Lower lobe of right lung (tissue), 2 donors: Measurements from ENCODE around the gene ZBTB3. TPM values are rescaled to one million over a fixed set of nuclear protein-coding genes. Genes with fewer than 3 reads are reported as not detected.

Experiments used
- ATAC-seq, 2 donors: fragments of 200-7000 bp; cut with Tn5 transposase; one replicate each; pipeline ENCODE4 v1.9.1; 2020 to 2022; ENCODE audit warnings: mild to moderate bottlenecking in 2 of 2, moderate library complexity in 2 of 2
- DNase-seq: peaks from one replicate; pipeline ENCODE4 v3.0.0-alpha.2; 2020
- H3K27ac ChIP-seq: fragments of 200-600 bp; one replicate; pipeline ENCODE4 v1.8.0; 2022
- H3K27me3 ChIP-seq: fragments of 200-600 bp; one replicate; pipeline ENCODE4 v1.8.0; 2022; ENCODE audit warnings: low read depth
- H3K36me3 ChIP-seq: fragments of 200-600 bp; one replicate; pipeline ENCODE4 v1.8.0; 2022; ENCODE audit warnings: mild to moderate bottlenecking
- H3K4me1 ChIP-seq: fragments of 200-600 bp; one replicate; pipeline ENCODE4 v1.8.0; 2022
- H3K4me3 ChIP-seq: fragments of 200-600 bp; one replicate; pipeline ENCODE4 v1.8.0; 2022; ENCODE audit warnings: mild to moderate bottlenecking
- H3K9me3 ChIP-seq: fragments of 200-600 bp; one replicate; pipeline ENCODE4 v1.8.0; 2022
- CTCF ChIP-seq: fragments of 200-600 bp; IDR thresholded peaks from one replicate; pipeline ENCODE4 v1.8.0; 2022; ENCODE audit warnings: antibody characterized with exemption, mild to moderate bottlenecking
- intact Hi-C: fragments of 100-400 bp; cut with DNase I; formaldehyde crosslinking; loops from one replicate; pipeline ENCODE4 v1.11.0; 2022
- total RNA-seq: library from RNA; stranded (reverse); fragmentation: NEBNext Ultra II Directional; extraction: Animal tissue kit (Norgen Biotek cat#: 25700); gene quantifications from one replicate; pipeline ENCODE4 v1.2.1, GENCODE V29; 2021
- donor health status: DM: no; HTN: yes; CAD: no; lungs with severe emphysema.

The ZBTB3 gene
- total RNA-seq, 1 donor from 2014 or later, result 11.6 TPM

- H3K36me3 ChIP-seq, result peaks cover 29% of the 10 kb centered on the region
- H3K4me1 ChIP-seq, result peaks cover 47% of the 10 kb centered on the region
- H3K4me3 ChIP-seq, result peak within 1 kb of the TSS; percentile 96
- intact Hi-C loops, result no loop called here
- H3K27me3 ChIP-seq, result no peaks in the 10 kb centered on the region
- H3K27ac ChIP-seq, result peak within 1 kb of the TSS; percentile 94
- TF ChIP-seq CTCF, result no peak
- no peaks in the 10 kb centered on the region for H3K9me3 ChIP-seq
- ATAC-seq (peak; percentile 96 to 98), DNase-seq (peak; percentile 99)
Observed at GRCh38 chr11:62727165-62727871, 26.6 kb downstream of the ZBTB3 start, which contains the start of gene HNRNPUL2. Gene HNRNPUL2, minus strand, starts transcription at chr11:62727457. Its CDS starts 301 bp downstream, at chr11:62727156.

- no peak for DNase-seq
- Histone ChIP-seq H3K36me3 (peaks cover 33% of the 10 kb centered on the region), H3K27ac (peak overlapping the region; percentile 94), H3K4me1 (peaks cover 47% of the 10 kb centered on the region), H3K4me3 (peak overlapping the region; percentile 96), H3K27me3 (no peaks in the 10 kb centered on the region), H3K9me3 (no peaks in the 10 kb centered on the region)
- TF ChIP-seq CTCF, result no peak
- intact Hi-C loops, result no loop called here
- peak; percentile 7 to 22 for ATAC-seq
Observed at GRCh38 chr11:62726915-62727164, 27.1 kb downstream of the ZBTB3 start.

GRCh38 chr11:62726156-62726914, 27.6 kb downstream of the ZBTB3 start:
- H3K27ac ChIP-seq, result peak overlapping the region; percentile 94
- intact Hi-C loops, result no loop called here
- no peak for ATAC-seq
- peak overlapping the region; percentile 96 for H3K4me3 ChIP-seq
- H3K9me3 ChIP-seq, result no peaks in the 10 kb centered on the region
- H3K27me3 ChIP-seq, result no peaks in the 10 kb centered on the region
- H3K4me1 ChIP-seq, result peaks cover 48% of the 10 kb centered on the region
- DNase-seq, result no peak
- peaks cover 36% of the 10 kb centered on the region for H3K36me3 ChIP-seq
- TF ChIP-seq CTCF, result no peak

GRCh38 chr11:62725646-62726045, 28.3 kb downstream of the ZBTB3 start:
- H3K4me3 ChIP-seq, result peak overlapping the region; percentile 96
- ATAC-seq (no peak), DNase-seq (no peak)
- peaks cover 42% of the 10 kb centered on the region for H3K4me1 ChIP-seq
- H3K9me3 ChIP-seq, result no peaks in the 10 kb centered on the region
- intact Hi-C loops, result no loop called here
- TF ChIP-seq CTCF, result no peak
- H3K36me3 ChIP-seq, result peaks cover 37% of the 10 kb centered on the region
- H3K27me3 ChIP-seq, result no peaks in the 10 kb centered on the region
- H3K27ac ChIP-seq, result peak overlapping the region; percentile 94

GRCh38 chr11:62724171-62724570, 29.8 kb downstream of the ZBTB3 start:
- Histone ChIP-seq H3K4me1 (peaks cover 30% of the 10 kb centered on the region), H3K27me3 (no peaks in the 10 kb centered on the region), H3K9me3 (no peaks in the 10 kb centered on the region), H3K27ac (no peak overlapping the region), H3K4me3 (peak overlapping the region; percentile 96), H3K36me3 (peaks cover 52% of the 10 kb centered on the region)
- intact Hi-C loops, result no loop called here
- DNase-seq, result no peak
- TF ChIP-seq CTCF, result no peak
- no peak for ATAC-seq
